Lung (tissue), 12 donors: Measurements from ENCODE around the gene MPC1. TPM values are rescaled to one million over a fixed set of nuclear protein-coding genes. Genes with fewer than 3 reads are reported as not detected.

Source experiments
- ATAC-seq: fragments of 200-7000 bp; cut with Tn5 transposase; one replicate; pipeline ENCODE4 v1.9.1; 2020; ENCODE audit warnings: moderate number of reproducible peaks; ENCODE audit not compliant: insufficient read depth, low FRiP score
- DNase-seq, 3 donors: peaks; one replicate each; pipeline ENCODE4 v3.0.0-alpha.2; 2013 to 2017
- H3K27ac ChIP-seq, 2 donors: one replicate each; pipeline ENCODE4 v1.5.1; 2013; ENCODE audit warnings: mild to moderate bottlenecking in 2 of 2, moderate library complexity in 2 of 2, control low read depth in 1 of 2, inconsistent platforms in 1 of 2, low read depth in 1 of 2, low read length in 1 of 2
- H3K27me3 ChIP-seq, 3 donors: one replicate each; pipeline ENCODE4 v1.5.1; 2013; ENCODE audit warnings: low read length in 2 of 3; ENCODE audit not compliant: control insufficient read depth in 3 of 3, insufficient read depth in 3 of 3
- H3K36me3 ChIP-seq, 4 donors: one replicate each; pipeline ENCODE4 v1.5.1; 2013; ENCODE audit warnings: low read length in 4 of 4, mild to moderate bottlenecking in 1 of 4, moderate library complexity in 1 of 4; ENCODE audit not compliant: control insufficient read depth in 4 of 4, insufficient read depth in 4 of 4
- H3K4me1 ChIP-seq, 5 donors: one replicate each; pipeline ENCODE4 v1.5.1; 2013; ENCODE audit warnings: low read length in 5 of 5, mild to moderate bottlenecking in 2 of 5, moderate library complexity in 1 of 5; ENCODE audit not compliant: control insufficient read depth in 5 of 5, insufficient read depth in 5 of 5
- H3K4me3 ChIP-seq: one replicate; pipeline ENCODE4 v1.5.1; 2013; ENCODE audit warnings: mild to moderate bottlenecking, control low read depth, moderate library complexity
- H3K9ac ChIP-seq, 2 donors: one replicate each; pipeline ENCODE4 v1.5.1; 2013; ENCODE audit warnings: low read length in 2 of 2, control low read depth in 1 of 2; ENCODE audit not compliant: insufficient read depth in 1 of 2
- H3K9me3 ChIP-seq, 4 donors: one replicate each; pipeline ENCODE4 v1.5.1; 2013; ENCODE audit warnings: low read length in 3 of 4, mild to moderate bottlenecking in 1 of 4, moderate library complexity in 1 of 4; ENCODE audit not compliant: control insufficient read depth in 4 of 4, insufficient read depth in 3 of 4
- CTCF ChIP-seq: IDR thresholded peaks from 2 replicates; pipeline ENCODE4 v1.5.1; 2012; ENCODE audit warnings: mild to moderate bottlenecking; ENCODE audit errors: control extremely low read depth, extremely low read depth
- WGBS, 2 donors: extraction: QIAGEN DNeasy Blood & Tissue Kit; methylation state at CpG; one replicate each; pipeline ENCODE4 v1.1.7; 2013; 5-methylcytosine and 5-hydroxymethylcytosine counted together
- polyA plus RNA-seq, 2 donors: library from polyadenylated mRNA; stranded (reverse); fragments of 200-250 nt; gene quantifications; one replicate each; pipeline ENCODE4 v1.2.1, GENCODE V29; 2013
- total RNA-seq, 2 donors: library from RNA; depleted of rRNA in 1 of 2; stranded (reverse); fragments of >200 nt in 1 of 2; gene quantifications; one replicate each; pipeline ENCODE4 v1.2.1, GENCODE V29; 2014 to 2021
- donor health status: control.
- donor health status: control.
- donor health status: Bipolar disorder and iron deficiency.
- donor health status: healthy.
- donor health status: DM: yes; HTN: yes; CAD: no.

Gene MPC1
- total and polyA plus RNA-seq, 4 donors: 30.1 to 103 (median 56.6) TPM

- ATAC-seq: peak; percentile 6
- 0% methylated on average over 16 of the region's 16 CpGs for WGBS, 2 donors
- H3K36me3 ChIP-seq: peaks cover 3 to 10% (median 5%) of the 10 kb centered on the region in 4 donors
- H3K27me3 ChIP-seq: no peaks in the 10 kb centered on the region
- H3K9me3 ChIP-seq: no peaks in the 10 kb centered on the region
- peak overlapping the region; percentile 99 for H3K4me3 ChIP-seq
- peak overlapping the region; percentile 93 to 99 for H3K27ac ChIP-seq
- H3K4me1 ChIP-seq: peaks cover 3 to 22% (median 13%) of the 10 kb centered on the region in 5 donors
- TF ChIP-seq CTCF: no peak
- peak in 2 of 3 donors; percentile 35 to 50 for DNase-seq
- H3K9ac ChIP-seq: peak overlapping the region; percentile 68 to 95
Observed at GRCh38 chr6:166341977-166342348, 40.8 kb downstream of the MPC1 start.

DNA sequence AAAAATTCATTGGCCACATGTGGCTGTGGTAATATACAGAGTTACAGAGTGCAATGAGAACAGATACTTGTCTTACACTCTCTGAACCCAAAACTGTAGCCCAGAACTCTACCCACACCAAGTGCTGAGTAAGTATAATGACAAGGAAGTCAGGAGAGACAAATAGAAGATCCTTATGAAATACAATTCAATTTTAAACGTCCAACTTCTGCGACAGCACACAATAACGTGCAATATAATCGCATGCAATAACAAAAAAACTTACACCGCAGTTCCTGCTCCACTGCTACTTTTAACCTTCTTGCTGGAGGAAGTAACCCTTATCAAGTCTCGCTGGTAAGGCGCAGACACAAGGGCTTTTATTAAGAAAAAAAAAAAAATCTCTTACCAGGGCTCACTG lies 41.3 kb downstream of the MPC1 start:
- WGBS, 2 donors: 3 to 12% methylated on average over 7 of the region's 7 CpGs
- TF ChIP-seq CTCF: no peak
- Histone ChIP-seq H3K4me3 (peak overlapping the region; percentile 37), H3K27me3 (no peaks in the 10 kb centered on the region), H3K9me3 (no peaks in the 10 kb centered on the region), H3K36me3 (peaks cover 3 to 10% (median 8%) of the 10 kb centered on the region in 4 donors), H3K27ac (no peak overlapping the region), H3K9ac (peak overlapping the region; percentile 68 to 95), H3K4me1 (peaks cover 3 to 22% (median 13%) of the 10 kb centered on the region in 5 donors)
- DNase-seq: peak in 1 of 3 donors; percentile 11
- ATAC-seq: no peak

- Histone ChIP-seq H3K27me3 (no peaks in the 10 kb centered on the region), H3K27ac (no peak overlapping the region), H3K4me1 (peaks cover 3 to 22% (median 12%) of the 10 kb centered on the region in 5 donors), H3K4me3 (no peak overlapping the region), H3K9ac (no peak overlapping the region), H3K36me3 (peaks cover 3 to 14% (median 10%) of the 10 kb centered on the region in 4 donors), H3K9me3 (no peaks in the 10 kb centered on the region)
- ATAC-seq (no peak), DNase-seq (no peak)
- 97 to 98% methylated on average over 9 of the region's 9 CpGs for WGBS, 2 donors
- no peak for TF ChIP-seq CTCF
Observed at GRCh38 chr6:166338854-166339253, 43.9 kb downstream of the MPC1 start.

- H3K36me3 ChIP-seq: peaks cover 3 to 18% (median 10%) of the 10 kb centered on the region in 4 donors
- no peak overlapping the region for H3K4me3 ChIP-seq
- H3K9me3 ChIP-seq: no peaks in the 10 kb centered on the region
- DNase-seq: no peak
- no peak for ATAC-seq
- peaks cover 3 to 15% (median 9%) of the 10 kb centered on the region in 5 donors for H3K4me1 ChIP-seq
- H3K27me3 ChIP-seq: no peaks in the 10 kb centered on the region
- no peak overlapping the region for H3K9ac ChIP-seq
- WGBS, 2 donors: 84 to 91% methylated on average over 3 of the region's 3 CpGs
- no peak for TF ChIP-seq CTCF
- H3K27ac ChIP-seq: no peak overlapping the region
Observed at GRCh38 chr6:166336847-166337246, 45.9 kb downstream of the MPC1 start.
